ENCODE measurements around the gene ZMYM4.

ZMYM4 gene

GRCh38 chr1:35406103-35406502 lies 137.6 kb downstream of the ZMYM4 start:
- no peak for DNase-seq (ENCODE audit: low read depth)

DNA sequence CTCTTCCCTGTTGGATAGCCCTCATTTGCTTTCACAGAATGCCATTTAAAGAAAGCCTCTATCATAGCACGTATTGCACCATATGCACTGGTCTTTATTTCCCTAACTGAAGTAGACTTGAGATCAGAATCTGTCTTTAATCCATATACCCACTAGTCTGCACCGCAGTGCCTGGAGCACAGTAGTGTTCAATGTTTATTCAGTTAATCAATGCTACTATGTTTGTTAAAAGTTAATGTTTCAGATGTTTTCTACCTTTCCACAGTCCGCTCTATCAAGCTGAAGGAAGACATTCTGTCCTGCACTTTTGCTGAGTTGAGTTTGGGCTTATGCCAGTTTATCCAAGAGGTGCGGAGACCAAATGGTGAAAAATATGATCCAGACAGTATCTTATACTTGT lies 139.2 kb downstream of the ZMYM4 start:
- no peak for DNase-seq (ENCODE audit: low read depth)

- no peak for DNase-seq (ENCODE audit: low read depth)
Observed at GRCh38 chr1:35408925-35409324, 140.4 kb downstream of the ZMYM4 start.

DNA sequence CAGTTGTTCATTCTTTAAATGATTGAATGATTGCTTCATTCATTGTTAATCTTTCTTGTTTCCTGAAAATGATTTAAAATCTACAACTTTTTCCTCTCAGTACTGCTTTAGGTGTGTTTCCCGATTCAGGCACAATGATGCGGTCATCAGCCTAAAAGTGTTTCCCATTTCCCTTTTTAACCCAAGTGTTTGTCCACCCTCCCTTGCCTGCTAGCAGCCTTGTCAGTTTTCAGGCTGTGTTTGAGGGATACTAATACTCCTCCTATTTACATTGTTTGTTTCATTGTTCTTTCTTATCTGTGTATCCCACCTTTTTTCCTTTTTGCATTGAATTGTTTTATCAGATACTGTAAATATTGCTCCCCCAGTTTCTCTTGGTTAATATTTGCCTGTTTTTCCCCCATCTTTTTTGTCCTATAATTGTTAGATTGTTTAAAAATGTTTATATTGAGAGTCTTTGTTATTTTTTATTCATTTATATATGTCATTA lies 157.6 kb downstream of the ZMYM4 start:
- no peak for DNase-seq (ENCODE audit: low read depth)

DNA sequence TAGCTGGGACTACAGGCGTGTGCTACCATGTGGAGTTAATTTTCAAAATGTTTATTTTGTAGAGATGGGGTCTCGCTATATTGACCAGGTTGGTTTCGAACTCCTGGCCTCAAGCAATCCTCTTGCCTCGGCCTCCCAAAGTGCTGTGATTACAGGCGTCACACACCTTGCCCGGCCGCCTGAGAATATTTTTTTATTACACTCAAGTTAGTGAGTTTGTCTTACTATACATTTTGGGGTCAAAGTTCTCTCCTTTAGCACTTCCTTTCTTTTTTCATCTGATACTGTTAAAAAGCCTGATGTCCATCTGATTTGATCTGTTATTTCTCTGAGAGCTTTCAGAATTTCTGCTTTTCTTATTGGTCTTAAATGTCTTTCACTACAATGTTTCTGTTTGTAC lies 159.9 kb downstream of the ZMYM4 start:
- no peak for DNase-seq (ENCODE audit: low read depth)

GRCh38 chr1:35430762-35431161 lies 162.3 kb downstream of the ZMYM4 start:
- DNase-seq (ENCODE audit: low read depth) = no peak

DNA sequence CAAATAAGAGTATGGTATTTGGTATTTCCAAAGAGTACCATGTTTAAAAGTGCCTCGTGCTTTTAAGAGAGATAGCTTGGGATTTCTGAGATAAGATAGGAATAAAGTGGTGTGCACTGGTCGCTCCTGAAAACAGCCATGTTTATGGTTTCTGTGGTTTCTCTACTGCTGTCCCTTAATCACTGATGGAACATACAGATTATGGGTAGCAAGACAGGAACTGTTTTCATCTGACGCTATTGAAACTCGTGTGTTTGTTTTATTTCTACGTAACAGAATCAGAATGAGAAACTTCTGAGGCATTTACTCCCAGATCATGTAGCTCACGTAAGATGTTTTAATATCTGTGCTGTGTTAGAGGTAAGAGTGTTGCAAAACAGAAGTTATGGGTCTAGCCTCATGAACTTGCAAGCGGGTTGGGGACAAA lies 162.7 kb downstream of the ZMYM4 start:
- no peak for DNase-seq (ENCODE audit: low read depth)

DNA sequence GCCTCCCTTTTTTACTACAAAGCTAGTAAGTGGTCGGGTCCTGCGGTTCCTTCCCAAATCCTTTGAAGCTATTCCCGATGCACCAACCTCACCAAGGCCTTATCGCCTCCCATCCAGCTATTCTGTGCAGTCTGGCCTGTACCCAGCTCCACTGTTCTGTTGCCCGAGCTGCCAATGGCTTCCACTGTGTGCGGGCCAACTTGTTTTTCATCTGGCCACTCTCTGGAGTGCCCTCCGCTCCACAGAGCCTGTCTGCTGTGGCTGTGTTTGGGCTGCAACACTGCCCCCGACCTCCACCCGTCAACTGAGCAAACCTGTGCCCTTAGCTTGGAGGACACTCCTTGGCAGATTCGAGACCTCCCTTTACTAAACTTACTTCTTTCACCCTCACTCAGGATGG lies 163.7 kb downstream of the ZMYM4 start:
- no peak for DNase-seq (ENCODE audit: low read depth)

DNA sequence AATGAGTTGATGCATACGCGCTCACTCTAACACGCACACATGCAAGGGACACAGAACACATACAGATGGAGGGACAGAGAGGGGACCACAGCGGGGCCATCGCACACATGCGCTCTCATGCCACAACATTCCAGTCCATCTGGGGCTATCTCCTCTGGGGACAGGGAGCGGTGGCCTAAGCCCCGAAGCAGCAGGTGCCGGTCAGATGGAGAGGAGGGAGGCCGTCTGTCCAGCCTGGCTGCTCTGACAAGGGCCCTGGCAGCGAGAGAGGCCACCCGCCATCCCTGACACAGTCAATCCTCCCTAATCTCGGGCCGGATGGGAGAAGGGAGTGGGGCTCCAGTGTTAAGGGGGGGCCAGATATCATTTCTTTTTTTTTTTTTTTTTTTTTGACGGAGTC lies 165.2 kb downstream of the ZMYM4 start:
- no peak for DNase-seq (ENCODE audit: low read depth)

DNA sequence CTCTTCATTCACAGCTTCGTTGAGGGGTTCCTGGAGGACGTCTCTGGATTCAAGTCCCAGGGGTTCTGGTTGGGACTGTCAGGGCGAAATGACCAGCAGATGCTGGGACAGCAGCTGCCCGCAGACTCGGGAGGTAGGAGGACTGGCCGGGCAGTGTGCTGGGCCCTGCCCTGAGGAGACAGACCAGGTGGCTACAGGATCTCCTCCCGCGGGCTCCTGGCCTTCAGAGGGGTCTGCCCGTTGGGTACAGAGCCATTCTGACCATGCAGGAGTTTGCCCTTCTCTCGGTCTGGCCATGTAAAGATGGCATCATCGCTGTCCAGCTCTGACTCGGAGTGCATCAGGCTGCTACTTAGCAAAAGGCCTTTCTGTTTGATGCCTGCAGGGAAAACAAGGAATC lies 166.2 kb downstream of the ZMYM4 start:
- no peak for DNase-seq (ENCODE audit: low read depth)

DNA sequence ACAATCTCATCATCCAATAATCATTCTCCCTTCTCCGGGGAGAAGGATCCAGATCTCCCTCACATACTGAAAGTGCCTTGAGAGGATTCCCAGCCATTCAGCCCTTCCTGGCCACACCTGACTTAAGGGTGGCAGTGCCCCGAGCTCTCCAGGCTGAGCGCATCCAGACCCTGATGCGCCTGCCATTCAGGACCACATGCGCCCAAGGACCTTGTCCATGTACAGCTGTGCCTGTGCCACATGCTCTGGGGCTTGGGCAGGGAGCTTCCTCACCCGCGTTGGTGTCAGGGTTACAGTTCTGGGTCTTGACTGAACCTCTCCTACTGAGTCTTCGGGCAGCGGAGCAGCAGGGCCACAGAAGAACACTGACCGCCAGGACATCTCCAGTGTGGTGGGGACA lies 167.6 kb downstream of the ZMYM4 start:
- DNase-seq (ENCODE audit: low read depth) = no peak

DNA sequence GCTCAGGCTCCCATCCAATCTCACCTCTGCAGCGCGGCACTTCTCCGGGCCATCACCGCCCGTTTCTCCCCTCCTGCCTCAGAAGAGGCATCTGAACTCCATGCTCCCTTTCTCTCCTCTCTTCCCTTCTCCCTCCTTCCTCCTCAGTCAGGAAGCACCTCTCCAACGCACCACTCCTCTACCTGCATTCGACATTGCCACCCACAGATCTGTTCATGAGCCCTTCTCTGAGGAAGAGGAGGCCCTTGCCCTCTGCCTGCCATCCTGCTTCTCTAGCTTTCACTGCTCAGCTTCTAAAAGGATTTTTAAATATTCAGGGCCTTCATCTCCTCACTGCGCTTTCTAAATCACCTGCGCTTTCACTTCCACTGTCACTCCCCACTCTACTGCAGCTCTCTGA lies 168.7 kb downstream of the ZMYM4 start:
- DNase-seq (ENCODE audit: low read depth) = no peak

DNA sequence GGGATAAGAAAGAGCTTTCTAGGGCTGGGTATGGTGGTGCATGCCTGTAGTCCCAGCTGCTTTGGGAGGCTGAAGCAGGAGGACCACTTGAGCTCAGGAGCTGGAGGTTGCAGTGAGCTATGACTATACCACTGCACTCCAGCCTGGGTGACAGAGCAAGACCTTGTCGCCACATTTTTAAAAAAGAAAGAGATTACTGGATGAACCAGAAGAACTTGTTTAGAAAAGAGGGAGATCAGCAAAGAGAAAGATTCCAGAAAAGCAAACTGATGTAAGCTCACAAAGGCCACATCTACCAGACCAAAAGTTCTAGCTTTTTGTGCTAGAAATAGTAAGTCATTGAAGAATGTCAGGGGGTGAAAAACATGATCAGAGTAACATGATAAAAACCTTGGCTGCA lies 171.1 kb downstream of the ZMYM4 start:
- no peak for DNase-seq (ENCODE audit: low read depth)

GRCh38 chr1:35441926-35442579 lies 173.5 kb downstream of the ZMYM4 start:
- DNase-seq (ENCODE audit: low read depth) = no peak

DNA sequence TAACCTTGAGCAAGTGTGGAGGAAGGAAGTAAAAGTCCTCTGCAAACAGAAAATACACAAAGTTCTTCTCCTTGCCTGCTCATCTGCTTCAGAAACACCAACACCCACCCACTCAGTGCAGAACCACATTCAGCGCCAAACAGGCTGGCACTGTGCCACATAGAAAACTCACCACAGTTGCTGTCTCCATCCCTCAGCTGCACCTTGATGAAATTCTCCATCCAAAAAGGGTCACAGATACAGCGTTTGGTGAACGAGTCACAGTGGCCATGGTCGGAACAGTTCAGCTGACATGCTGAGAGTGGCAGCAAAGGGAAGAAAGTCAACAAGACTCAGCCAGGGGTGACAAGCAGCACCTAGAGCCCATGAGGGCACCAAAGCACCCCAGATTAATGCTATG lies 174.2 kb downstream of the ZMYM4 start:
- DNase-seq (ENCODE audit: low read depth) = no peak

GRCh38 chr1:35443768-35444518 lies 175.4 kb downstream of the ZMYM4 start:
- DNase-seq (ENCODE audit: low read depth) = no peak

- no peak for DNase-seq (ENCODE audit: low read depth)
Observed at GRCh38 chr1:35444519-35444774, 175.9 kb downstream of the ZMYM4 start.

DNA sequence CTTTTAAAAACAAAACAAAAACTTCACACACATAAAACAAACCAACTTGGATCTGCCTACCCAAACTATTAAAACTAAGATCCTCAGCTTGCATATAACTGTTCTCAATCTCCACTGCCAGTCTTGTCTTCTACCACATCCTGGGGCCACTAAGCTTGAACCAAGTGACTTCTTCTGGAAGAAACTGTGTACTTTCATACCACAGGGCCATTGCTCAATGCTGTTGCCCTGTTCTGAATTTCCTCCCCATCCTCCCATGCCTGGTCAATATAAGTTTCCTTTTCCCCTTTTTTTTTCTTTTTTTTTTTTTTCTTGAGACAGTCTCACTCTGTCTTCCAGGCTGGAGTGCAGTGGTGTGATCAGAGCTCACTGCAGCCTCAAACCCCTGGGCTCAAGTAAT lies 178.8 kb downstream of the ZMYM4 start:
- DNase-seq (ENCODE audit: low read depth) = no peak

- peak; percentile 84 for DNase-seq (ENCODE audit: low read depth)
Observed at GRCh38 chr1:35448344-35448801, 179.9 kb downstream of the ZMYM4 start.

DNA sequence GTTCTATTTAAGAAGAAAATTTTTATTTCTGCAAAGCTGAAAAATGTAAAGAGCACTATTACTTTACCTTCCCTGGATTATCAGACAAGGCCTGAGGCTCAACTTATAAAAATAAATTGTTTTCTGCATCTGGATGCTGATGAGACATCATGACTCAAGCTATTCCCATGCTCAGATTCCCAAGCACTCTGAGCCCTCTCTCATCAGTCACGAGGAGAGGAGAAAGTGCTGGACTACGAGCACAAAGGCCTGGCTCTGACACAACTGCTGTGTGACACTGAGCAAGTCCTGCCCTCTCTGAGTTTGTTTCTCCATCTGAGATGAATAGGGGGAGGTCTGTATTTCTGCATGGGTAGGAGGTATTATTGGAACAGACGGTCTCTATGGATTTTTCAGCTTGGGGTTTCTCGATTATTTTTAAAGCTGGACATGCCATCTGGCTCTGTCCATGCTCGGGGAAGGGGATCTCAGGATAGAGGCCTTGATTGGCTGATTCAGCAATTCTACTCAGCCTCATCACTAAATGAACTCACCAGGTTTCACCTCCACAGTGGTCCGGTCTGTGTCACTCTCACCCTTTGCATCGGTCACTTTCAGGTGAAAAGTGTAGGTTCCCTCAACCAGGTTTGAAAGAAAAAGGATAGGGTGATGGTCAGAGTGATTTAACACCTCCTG lies 181.0 kb downstream of the ZMYM4 start:
- peak; percentile 84 for DNase-seq (ENCODE audit: low read depth)

DNA sequence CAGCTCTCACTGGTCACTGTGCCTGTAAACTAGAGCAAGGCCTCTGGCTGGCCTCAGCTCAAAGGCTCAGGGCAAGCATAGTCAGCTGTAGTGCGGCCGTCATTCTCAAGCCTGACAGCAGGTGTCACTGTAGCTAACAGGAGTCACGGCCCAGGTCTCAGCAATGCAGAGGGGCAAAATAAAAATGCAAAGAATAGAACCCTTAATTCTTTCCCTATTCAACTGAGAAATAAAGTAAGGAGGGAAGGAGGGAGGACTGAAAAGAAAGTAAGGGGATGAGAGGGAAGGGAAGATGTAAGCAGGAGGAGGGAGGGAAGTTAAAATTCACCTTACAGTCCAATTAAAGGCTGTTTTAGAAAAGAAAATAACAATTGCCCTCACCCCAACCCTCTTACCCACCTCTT lies 182.6 kb downstream of the ZMYM4 start:
- peak; percentile 33 for DNase-seq (ENCODE audit: low read depth)

DNA sequence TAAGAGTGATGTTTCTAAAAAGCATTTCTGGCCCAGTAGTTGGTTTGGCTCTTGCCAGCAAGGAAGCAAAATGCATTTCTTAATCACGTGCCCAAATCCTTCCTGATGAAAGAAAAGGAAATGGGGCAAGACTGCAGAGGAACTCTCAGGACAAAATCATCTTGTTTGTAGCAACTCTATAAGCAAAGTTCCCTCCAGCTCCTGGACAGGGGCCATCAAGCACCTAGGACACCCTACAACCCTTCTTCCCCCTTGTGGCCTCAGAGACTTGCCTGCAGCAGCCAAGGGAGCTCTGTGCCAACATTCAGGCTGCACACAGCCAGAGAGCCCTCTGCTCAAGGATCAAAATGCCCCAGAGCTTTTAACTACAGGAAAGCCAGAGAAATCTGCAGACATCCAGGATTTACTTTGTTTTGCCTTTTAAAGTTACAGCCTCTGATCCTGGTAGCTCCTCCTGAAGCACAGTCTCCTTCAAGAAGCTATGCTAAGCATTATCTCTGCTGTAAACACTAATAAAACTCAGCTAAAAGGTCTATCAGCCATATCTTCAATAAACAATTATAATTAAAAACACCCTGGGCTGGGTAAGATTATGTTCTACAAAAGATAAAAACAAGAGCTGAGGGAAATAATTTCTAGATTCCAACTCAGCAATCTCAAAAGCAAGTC lies 183.7 kb downstream of the ZMYM4 start:
- peak; percentile 38 for DNase-seq (ENCODE audit: low read depth)

DNA sequence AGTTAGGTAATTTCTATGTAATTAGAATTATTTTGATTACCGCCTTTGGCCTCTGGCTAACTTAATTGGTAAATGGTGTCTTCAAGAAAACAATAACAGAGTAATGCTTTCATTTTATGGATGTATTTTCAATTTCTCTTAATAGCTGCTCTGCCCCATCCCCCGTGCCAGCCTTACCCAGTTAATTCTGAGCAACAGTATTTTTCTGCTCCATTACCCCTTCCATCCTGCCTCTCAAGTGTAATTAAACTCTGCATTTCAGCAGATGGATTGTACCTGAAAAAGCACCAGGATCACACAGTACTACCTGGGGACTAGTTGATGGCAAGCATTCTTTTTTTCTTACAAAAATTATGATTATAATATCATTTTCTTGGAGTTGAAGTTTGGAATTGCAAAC lies 184.5 kb downstream of the ZMYM4 start:
- no peak for DNase-seq (ENCODE audit: low read depth)
